Measurements from ENCODE around the gene MDGA2. TPM values are rescaled to one million over a fixed set of nuclear protein-coding genes. Genes with fewer than 3 reads are reported as not detected.

The MDGA2 gene
- total RNA-seq, 5 donors from 2014 or later (not counting 1 experiment from before 2014, with no cell fraction given), result not detected

- Mint-ChIP-seq H3K36me3 (no peaks in the 10 kb centered on the region), H3K27me3 (no peaks in the 10 kb centered on the region), H3K27ac (no peak overlapping the region), H3K4me3 (no peak overlapping the region), H3K4me1 (no peaks in the 10 kb centered on the region), H3K9me3 (peaks cover 3 to 12% (median 5%) of the 10 kb centered on the region in 3 donors)
- H3K36me3 ChIP-seq (ENCODE audit: control insufficient read depth in 2 of 2, extremely low read depth in 1 of 2, insufficient read depth in 1 of 2, low read length in 1 of 2), result no peaks in the 10 kb centered on the region
- H3K9me3 ChIP-seq, result no peaks in the 10 kb centered on the region
- no peaks in the 10 kb centered on the region for H3K4me1 ChIP-seq (ENCODE audit: control insufficient read depth in 1 of 2, extremely low read depth in 1 of 2, insufficient read depth in 2 of 2, low read length in 2 of 2)
- no peak for ATAC-seq (replicated peaks in 1 of 4)
- no peak overlapping the region for H3K4me3 ChIP-seq (ENCODE audit: control insufficient read depth in 1 of 2, extremely low read depth in 1 of 2, low read length in 1 of 2)
- no peak for DNase-seq
- no peaks in the 10 kb centered on the region for H3K27me3 ChIP-seq (replicated peaks in 1 of 2; ENCODE audit: control insufficient read depth in 2 of 2, extremely low read depth in 1 of 2, insufficient read depth in 2 of 2, low read length in 1 of 2)
- ChIA-PET CTCF (no interaction called here), POLR2A (interaction anchor here in 1 of 2 donors (0.6 kb wide), 1 partner anchor 66 kb away, joined by 3 read pairs; no protein-coding TSS in a partner anchor)
- H3K27ac ChIP-seq (ENCODE audit: low read length), result no peak overlapping the region
- WGBS (ENCODE audit: insufficient coverage), result no CpG with 5 or more reads among the region's 1 CpG
These were observed 589.7 kb downstream of the MDGA2 start for GRCh38 chr14:47085678-47086077.

GRCh38 chr14:47065326-47065725, 610.1 kb downstream of the MDGA2 start:
- Histone ChIP-seq H3K4me1 (ENCODE audit: control insufficient read depth in 1 of 2, extremely low read depth in 1 of 2, insufficient read depth in 2 of 2, low read length in 2 of 2) (no peaks in the 10 kb centered on the region), H3K27ac (ENCODE audit: low read length) (no peak overlapping the region), H3K9me3 (no peaks in the 10 kb centered on the region), H3K4me3 (ENCODE audit: control insufficient read depth in 1 of 2, extremely low read depth in 1 of 2, low read length in 1 of 2) (no peak overlapping the region), H3K27me3 (replicated peaks in 1 of 2; ENCODE audit: control insufficient read depth in 2 of 2, extremely low read depth in 1 of 2, insufficient read depth in 2 of 2, low read length in 1 of 2) (no peaks in the 10 kb centered on the region), H3K36me3 (ENCODE audit: control insufficient read depth in 2 of 2, extremely low read depth in 1 of 2, insufficient read depth in 1 of 2, low read length in 1 of 2) (no peaks in the 10 kb centered on the region)
- POLR2A ChIA-PET, result no interaction called here
- no peak for ATAC-seq (replicated peaks in 1 of 4)
- H3K9me3 Mint-ChIP-seq, result peaks cover 8 to 11% (median 10%) of the 10 kb centered on the region in 3 donors
- CTCF ChIA-PET, result no interaction called here
- no peak overlapping the region for H3K27ac Mint-ChIP-seq
- H3K4me1 Mint-ChIP-seq, result no peaks in the 10 kb centered on the region
- H3K36me3 Mint-ChIP-seq, result no peaks in the 10 kb centered on the region
- H3K27me3 Mint-ChIP-seq, result no peaks in the 10 kb centered on the region
- DNase-seq, result no peak
- no peak overlapping the region for H3K4me3 Mint-ChIP-seq
- WGBS (ENCODE audit: insufficient coverage), result no CpG with 5 or more reads among the region's 1 CpG

GRCh38 chr14:47060050-47060449, 615.4 kb downstream of the MDGA2 start:
- no peak for ATAC-seq (replicated peaks in 1 of 4)
- CTCF ChIA-PET, result no interaction called here

GRCh38 chr14:47057364-47057763, 618.0 kb downstream of the MDGA2 start:
- H3K4me3 Mint-ChIP-seq, result no peak overlapping the region
- Histone ChIP-seq H3K27me3 (replicated peaks in 1 of 2; ENCODE audit: control insufficient read depth in 2 of 2, extremely low read depth in 1 of 2, insufficient read depth in 2 of 2, low read length in 1 of 2) (no peaks in the 10 kb centered on the region), H3K9me3 (no peaks in the 10 kb centered on the region), H3K4me1 (ENCODE audit: control insufficient read depth in 1 of 2, extremely low read depth in 1 of 2, insufficient read depth in 2 of 2, low read length in 2 of 2) (no peaks in the 10 kb centered on the region), H3K27ac (ENCODE audit: low read length) (no peak overlapping the region), H3K4me3 (ENCODE audit: control insufficient read depth in 1 of 2, extremely low read depth in 1 of 2, low read length in 1 of 2) (no peak overlapping the region), H3K36me3 (ENCODE audit: control insufficient read depth in 2 of 2, extremely low read depth in 1 of 2, insufficient read depth in 1 of 2, low read length in 1 of 2) (no peaks in the 10 kb centered on the region)
- POLR2A ChIA-PET, result no interaction called here
- H3K27me3 Mint-ChIP-seq, result no peaks in the 10 kb centered on the region
- CTCF ChIA-PET, result no interaction called here
- peaks cover 12 to 29% (median 13%) of the 10 kb centered on the region in 3 donors for H3K9me3 Mint-ChIP-seq
- DNase-seq (no peak), ATAC-seq (replicated peaks in 1 of 4) (no peak)
- H3K36me3 Mint-ChIP-seq, result no peaks in the 10 kb centered on the region
- no peak overlapping the region for H3K27ac Mint-ChIP-seq
- H3K4me1 Mint-ChIP-seq, result no peaks in the 10 kb centered on the region

More at GRCh38 chr14:47060050-47060449, 615.4 kb downstream of the MDGA2 start:
- POLR2A ChIA-PET, result no interaction called here
- Mint-ChIP-seq H3K4me3 (no peak overlapping the region), H3K36me3 (no peaks in the 10 kb centered on the region), H3K27me3 (no peaks in the 10 kb centered on the region), H3K9me3 (peaks cover 3 to 14% (median 12%) of the 10 kb centered on the region in 3 donors), H3K4me1 (no peaks in the 10 kb centered on the region), H3K27ac (no peak overlapping the region)
- H3K27me3 ChIP-seq (replicated peaks in 1 of 2; ENCODE audit: control insufficient read depth in 2 of 2, extremely low read depth in 1 of 2, insufficient read depth in 2 of 2, low read length in 1 of 2), result no peaks in the 10 kb centered on the region
- H3K9me3 ChIP-seq, result no peaks in the 10 kb centered on the region
- H3K27ac ChIP-seq (ENCODE audit: low read length), result no peak overlapping the region
- H3K36me3 ChIP-seq (ENCODE audit: control insufficient read depth in 2 of 2, extremely low read depth in 1 of 2, insufficient read depth in 1 of 2, low read length in 1 of 2), result no peaks in the 10 kb centered on the region
- H3K4me1 ChIP-seq (ENCODE audit: control insufficient read depth in 1 of 2, extremely low read depth in 1 of 2, insufficient read depth in 2 of 2, low read length in 2 of 2), result no peaks in the 10 kb centered on the region
- H3K4me3 ChIP-seq (ENCODE audit: control insufficient read depth in 1 of 2, extremely low read depth in 1 of 2, low read length in 1 of 2), result no peak overlapping the region
- WGBS (ENCODE audit: insufficient coverage), result no CpG with 5 or more reads among the region's 3 CpGs
- DNase-seq, result no peak

GRCh38 chr14:47044841-47045240, 630.6 kb downstream of the MDGA2 start:
- no peaks in the 10 kb centered on the region for H3K36me3 ChIP-seq (ENCODE audit: control insufficient read depth in 2 of 2, extremely low read depth in 1 of 2, insufficient read depth in 1 of 2, low read length in 1 of 2)
- POLR2A ChIA-PET, result no interaction called here
- WGBS (ENCODE audit: insufficient coverage), result no CpG with 5 or more reads among the region's 1 CpG
- H3K9me3 Mint-ChIP-seq, result peaks cover 0 to 10% (median 8%) of the 10 kb centered on the region in 3 donors
- H3K4me3 Mint-ChIP-seq, result no peak overlapping the region
- no peaks in the 10 kb centered on the region for H3K4me1 Mint-ChIP-seq
- no peaks in the 10 kb centered on the region for H3K27me3 Mint-ChIP-seq
- H3K27ac ChIP-seq (ENCODE audit: low read length), result no peak overlapping the region
- CTCF ChIA-PET, result no interaction called here
- no peak overlapping the region for H3K4me3 ChIP-seq (ENCODE audit: control insufficient read depth in 1 of 2, extremely low read depth in 1 of 2, low read length in 1 of 2)
- H3K27me3 ChIP-seq (replicated peaks in 1 of 2; ENCODE audit: control insufficient read depth in 2 of 2, extremely low read depth in 1 of 2, insufficient read depth in 2 of 2, low read length in 1 of 2), result no peaks in the 10 kb centered on the region
- no peaks in the 10 kb centered on the region for H3K9me3 ChIP-seq
- H3K36me3 Mint-ChIP-seq, result no peaks in the 10 kb centered on the region
- DNase-seq (no peak), ATAC-seq (replicated peaks in 1 of 4) (no peak)
- H3K4me1 ChIP-seq (ENCODE audit: control insufficient read depth in 1 of 2, extremely low read depth in 1 of 2, insufficient read depth in 2 of 2, low read length in 2 of 2), result no peaks in the 10 kb centered on the region
- no peak overlapping the region for H3K27ac Mint-ChIP-seq

- H3K4me3 Mint-ChIP-seq, result no peak overlapping the region
- H3K27me3 ChIP-seq (replicated peaks in 1 of 2; ENCODE audit: control insufficient read depth in 2 of 2, extremely low read depth in 1 of 2, insufficient read depth in 2 of 2, low read length in 1 of 2), result no peaks in the 10 kb centered on the region
- no peak for DNase-seq
- no peaks in the 10 kb centered on the region for H3K4me1 ChIP-seq (ENCODE audit: control insufficient read depth in 1 of 2, extremely low read depth in 1 of 2, insufficient read depth in 2 of 2, low read length in 2 of 2)
- H3K27ac ChIP-seq (ENCODE audit: low read length), result no peak overlapping the region
- H3K27me3 Mint-ChIP-seq, result no peaks in the 10 kb centered on the region
- H3K4me1 Mint-ChIP-seq, result no peaks in the 10 kb centered on the region
- no peak overlapping the region for H3K4me3 ChIP-seq (ENCODE audit: control insufficient read depth in 1 of 2, extremely low read depth in 1 of 2, low read length in 1 of 2)
- H3K9me3 Mint-ChIP-seq, result peaks cover 0 to 18% (median 8%) of the 10 kb centered on the region in 3 donors
- H3K36me3 ChIP-seq (ENCODE audit: control insufficient read depth in 2 of 2, extremely low read depth in 1 of 2, insufficient read depth in 1 of 2, low read length in 1 of 2), result no peaks in the 10 kb centered on the region
- POLR2A ChIA-PET, result no interaction called here
- no peak for ATAC-seq (replicated peaks in 1 of 4)
- CTCF ChIA-PET, result no interaction called here
- H3K36me3 Mint-ChIP-seq, result no peaks in the 10 kb centered on the region
- no peaks in the 10 kb centered on the region for H3K9me3 ChIP-seq
- H3K27ac Mint-ChIP-seq, result no peak overlapping the region
- no CpG with 5 or more reads among the region's 1 CpG for WGBS (ENCODE audit: insufficient coverage)
These were observed 634.9 kb downstream of the MDGA2 start for GRCh38 chr14:47040550-47040949.

GRCh38 chr14:47039336-47039735, 636.1 kb downstream of the MDGA2 start:
- H3K36me3 Mint-ChIP-seq, result no peaks in the 10 kb centered on the region
- no peak overlapping the region for H3K4me3 Mint-ChIP-seq
- peaks cover 0 to 25% (median 12%) of the 10 kb centered on the region in 3 donors for H3K9me3 Mint-ChIP-seq
- H3K4me1 ChIP-seq (ENCODE audit: control insufficient read depth in 1 of 2, extremely low read depth in 1 of 2, insufficient read depth in 2 of 2, low read length in 2 of 2), result no peaks in the 10 kb centered on the region
- no peaks in the 10 kb centered on the region for H3K4me1 Mint-ChIP-seq
- no peaks in the 10 kb centered on the region for H3K9me3 ChIP-seq
- ChIA-PET CTCF (no interaction called here), POLR2A (no interaction called here)
- H3K27me3 Mint-ChIP-seq, result no peaks in the 10 kb centered on the region
- no peaks in the 10 kb centered on the region for H3K27me3 ChIP-seq (replicated peaks in 1 of 2; ENCODE audit: control insufficient read depth in 2 of 2, extremely low read depth in 1 of 2, insufficient read depth in 2 of 2, low read length in 1 of 2)
- H3K4me3 ChIP-seq (ENCODE audit: control insufficient read depth in 1 of 2, extremely low read depth in 1 of 2, low read length in 1 of 2), result no peak overlapping the region
- ATAC-seq (replicated peaks in 1 of 4) (no peak), DNase-seq (no peak)
- no peak overlapping the region for H3K27ac ChIP-seq (ENCODE audit: low read length)
- H3K27ac Mint-ChIP-seq, result no peak overlapping the region
- no peaks in the 10 kb centered on the region for H3K36me3 ChIP-seq (ENCODE audit: control insufficient read depth in 2 of 2, extremely low read depth in 1 of 2, insufficient read depth in 1 of 2, low read length in 1 of 2)
